Endothelial cell (in vitro differentiated cells): ENCODE results near the gene SLC25A34. TPM values are rescaled to one million over a fixed set of nuclear protein-coding genes. Genes with fewer than 3 reads are reported as not detected.

Experiments
- DNase-seq: peaks from one replicate; pipeline ENCODE4 v3.0.0; 2021; ENCODE audit warnings: low spot score
- H3K27ac Mint-ChIP-seq: one replicate; pipeline ENCODE4 v1.8.0; 2021; ENCODE audit warnings: mixed read lengths, inconsistent platforms; ENCODE audit not compliant: unreplicated experiment
- H3K27me3 Mint-ChIP-seq: one replicate; pipeline ENCODE4 v1.8.0; 2021; ENCODE audit warnings: mild to moderate bottlenecking, moderate library complexity, mixed read lengths, inconsistent platforms; ENCODE audit not compliant: unreplicated experiment
- H3K36me3 Mint-ChIP-seq: one replicate; pipeline ENCODE4 v1.8.0; 2021; ENCODE audit warnings: mild to moderate bottlenecking, low read depth, mixed read lengths, inconsistent platforms; ENCODE audit not compliant: unreplicated experiment
- H3K4me1 Mint-ChIP-seq: one replicate; pipeline ENCODE4 v1.8.0; 2021; ENCODE audit warnings: mild to moderate bottlenecking, mixed read lengths, inconsistent platforms; ENCODE audit not compliant: unreplicated experiment
- H3K4me3 Mint-ChIP-seq: one replicate; pipeline ENCODE4 v1.8.0; 2021; ENCODE audit warnings: mild to moderate bottlenecking, mixed read lengths, inconsistent platforms; ENCODE audit not compliant: unreplicated experiment
- H3K9me3 Mint-ChIP-seq: one replicate; pipeline ENCODE4 v1.8.0; 2021; ENCODE audit warnings: mixed read lengths, inconsistent platforms; ENCODE audit not compliant: unreplicated experiment
- long read RNA-seq: library from polyadenylated mRNA; unstranded; transcript quantifications from one replicate; pipeline ENCODE4 v2.0.0, GENCODE V29; 2020; ENCODE audit not compliant: unreplicated experiment
- total RNA-seq: library from RNA; stranded (reverse); fragmentation: NEBNext Ultra II Directional; extraction: Animal tissue kit (Norgen Biotek cat#: 25700); gene quantifications from one replicate; pipeline ENCODE4 v1.2.1, GENCODE V29; 2021; ENCODE audit not compliant: unreplicated experiment
- TF ChIP-seq, protein P1 (sequence below): fragments of 200-600 bp; sonication (generic); IDR thresholded peaks from one replicate; pipeline ENCODE4 v1.5.0; 2021; ENCODE audit warnings: antibody characterized with exemption; ENCODE audit not compliant: unreplicated experiment

SLC25A34 gene
- total RNA-seq, result 3.5 TPM
- long read RNA-seq, result 0 reads

DNA sequence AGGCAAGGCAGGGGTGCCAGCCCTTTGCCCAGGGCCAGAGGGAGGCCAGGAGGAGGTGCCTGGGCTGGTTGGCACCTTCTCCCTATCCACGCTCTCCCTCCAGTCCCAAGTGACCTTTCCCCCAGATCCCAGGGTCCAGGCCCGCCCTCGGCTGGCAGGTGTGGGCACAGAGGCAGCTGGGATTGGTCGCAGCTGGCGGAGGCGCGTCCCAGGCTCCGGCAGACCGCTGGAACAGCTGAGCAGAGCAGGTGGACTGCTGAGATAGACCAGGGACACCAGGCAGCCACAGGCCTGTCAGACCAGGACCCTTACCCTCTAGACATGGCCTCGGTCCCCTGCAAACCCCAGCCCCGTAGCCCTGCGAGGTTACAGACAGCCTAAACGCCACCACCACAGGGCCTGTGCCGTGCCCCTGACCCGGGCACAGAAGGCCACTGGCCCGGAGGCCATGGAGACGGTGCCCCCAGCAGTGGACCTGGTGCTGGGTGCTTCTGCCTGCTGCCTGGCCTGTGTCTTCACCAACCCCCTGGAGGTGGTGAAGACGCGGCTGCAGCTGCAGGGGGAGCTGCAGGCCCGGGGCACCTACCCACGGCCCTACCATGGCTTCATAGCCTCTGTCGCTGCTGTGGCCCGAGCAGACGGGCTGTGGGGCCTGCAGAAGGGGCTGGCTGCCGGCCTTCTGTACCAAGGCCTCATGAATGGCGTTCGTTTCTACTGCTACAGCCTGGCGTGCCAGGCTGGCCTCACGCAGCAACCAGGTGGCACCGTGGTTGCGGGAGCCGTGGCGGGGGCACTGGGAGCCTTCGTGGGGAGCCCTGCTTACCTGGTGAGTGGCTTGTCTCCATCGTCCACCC lies at the start of gene SLC25A34:
Gene SLC25A34, plus strand, starts transcription at position 221 of the 854 bp plus-strand sequence. Its CDS starts 228 bp downstream, at position 449.
- H3K27ac Mint-ChIP-seq, result no peak within 1 kb of the TSS
- TF ChIP-seq, protein P1, sequence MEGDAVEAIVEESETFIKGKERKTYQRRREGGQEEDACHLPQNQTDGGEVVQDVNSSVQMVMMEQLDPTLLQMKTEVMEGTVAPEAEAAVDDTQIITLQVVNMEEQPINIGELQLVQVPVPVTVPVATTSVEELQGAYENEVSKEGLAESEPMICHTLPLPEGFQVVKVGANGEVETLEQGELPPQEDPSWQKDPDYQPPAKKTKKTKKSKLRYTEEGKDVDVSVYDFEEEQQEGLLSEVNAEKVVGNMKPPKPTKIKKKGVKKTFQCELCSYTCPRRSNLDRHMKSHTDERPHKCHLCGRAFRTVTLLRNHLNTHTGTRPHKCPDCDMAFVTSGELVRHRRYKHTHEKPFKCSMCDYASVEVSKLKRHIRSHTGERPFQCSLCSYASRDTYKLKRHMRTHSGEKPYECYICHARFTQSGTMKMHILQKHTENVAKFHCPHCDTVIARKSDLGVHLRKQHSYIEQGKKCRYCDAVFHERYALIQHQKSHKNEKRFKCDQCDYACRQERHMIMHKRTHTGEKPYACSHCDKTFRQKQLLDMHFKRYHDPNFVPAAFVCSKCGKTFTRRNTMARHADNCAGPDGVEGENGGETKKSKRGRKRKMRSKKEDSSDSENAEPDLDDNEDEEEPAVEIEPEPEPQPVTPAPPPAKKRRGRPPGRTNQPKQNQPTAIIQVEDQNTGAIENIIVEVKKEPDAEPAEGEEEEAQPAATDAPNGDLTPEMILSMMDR, result no peak
- no peaks in the 10 kb centered on the region for H3K9me3 Mint-ChIP-seq
- no peaks in the 10 kb centered on the region for H3K4me1 Mint-ChIP-seq
- H3K4me3 Mint-ChIP-seq, result no peak within 1 kb of the TSS
- DNase-seq, result no peak
- peaks cover 10% of the 10 kb centered on the region for H3K36me3 Mint-ChIP-seq
- H3K27me3 Mint-ChIP-seq, result peaks cover 16% of the 10 kb centered on the region

DNA sequence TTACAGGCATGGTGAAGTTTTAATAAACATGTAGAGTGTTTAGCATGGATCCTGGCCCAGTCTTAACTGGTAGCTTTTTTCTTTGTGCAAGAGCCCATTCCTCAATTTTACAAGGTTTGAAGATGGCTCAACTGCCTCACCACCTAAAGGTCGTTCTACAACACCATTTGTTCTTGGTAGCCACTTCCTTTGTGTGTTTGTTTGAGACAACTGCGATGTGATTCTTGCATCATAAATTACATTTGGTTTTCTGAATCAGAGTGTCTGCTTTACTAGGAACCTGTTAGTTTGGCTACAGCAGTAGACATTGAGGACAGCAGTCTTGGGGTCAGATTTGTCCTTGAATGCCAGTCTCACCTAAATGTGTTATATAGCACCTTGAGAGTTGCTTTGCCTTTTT lies 48.6 kb upstream of the SLC25A34 start:
- Mint-ChIP-seq H3K36me3 (peaks cover 13% of the 10 kb centered on the region), H3K4me1 (peaks cover 24% of the 10 kb centered on the region), H3K9me3 (no peaks in the 10 kb centered on the region), H3K27ac (no peak overlapping the region), H3K27me3 (peaks cover 8% of the 10 kb centered on the region), H3K4me3 (no peak overlapping the region)
- DNase-seq, result no peak
- TF ChIP-seq, protein P1, result no peak

DNA sequence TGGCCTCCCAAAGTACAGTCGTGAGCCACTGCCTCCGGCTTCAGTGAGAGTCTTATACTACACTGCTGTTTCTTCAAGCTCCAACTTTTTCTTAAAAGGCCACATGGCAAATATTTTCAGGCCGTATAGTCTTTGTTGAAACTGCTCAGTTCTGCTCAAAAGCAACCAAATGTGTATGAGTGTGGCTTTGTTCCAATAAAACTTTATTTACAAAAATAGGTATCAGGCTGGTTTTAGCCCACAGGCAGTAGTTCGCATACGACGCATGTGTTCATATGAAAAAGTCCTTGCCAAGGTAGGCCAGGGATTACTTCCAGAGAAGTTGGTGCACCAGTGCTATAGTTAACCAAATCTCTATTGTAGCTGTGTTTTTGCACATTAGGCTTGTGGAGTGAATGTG lies 45.7 kb upstream of the SLC25A34 start:
- Mint-ChIP-seq H3K9me3 (no peaks in the 10 kb centered on the region), H3K4me1 (peaks cover 16% of the 10 kb centered on the region), H3K27me3 (peaks cover 1% of the 10 kb centered on the region), H3K4me3 (no peak overlapping the region), H3K36me3 (peaks cover 11% of the 10 kb centered on the region), H3K27ac (no peak overlapping the region)
- TF ChIP-seq, protein P1, result no peak
- no peak for DNase-seq

- Mint-ChIP-seq H3K27ac (no peak overlapping the region), H3K27me3 (peaks cover 1% of the 10 kb centered on the region), H3K36me3 (peaks cover 12% of the 10 kb centered on the region), H3K9me3 (no peaks in the 10 kb centered on the region), H3K4me1 (peaks cover 10% of the 10 kb centered on the region), H3K4me3 (no peak overlapping the region)
- TF ChIP-seq, protein P1, result no peak
- no peak for DNase-seq
Measured at GRCh38 chr1:15691434-15692032, 44.5 kb upstream of the SLC25A34 start.

DNA sequence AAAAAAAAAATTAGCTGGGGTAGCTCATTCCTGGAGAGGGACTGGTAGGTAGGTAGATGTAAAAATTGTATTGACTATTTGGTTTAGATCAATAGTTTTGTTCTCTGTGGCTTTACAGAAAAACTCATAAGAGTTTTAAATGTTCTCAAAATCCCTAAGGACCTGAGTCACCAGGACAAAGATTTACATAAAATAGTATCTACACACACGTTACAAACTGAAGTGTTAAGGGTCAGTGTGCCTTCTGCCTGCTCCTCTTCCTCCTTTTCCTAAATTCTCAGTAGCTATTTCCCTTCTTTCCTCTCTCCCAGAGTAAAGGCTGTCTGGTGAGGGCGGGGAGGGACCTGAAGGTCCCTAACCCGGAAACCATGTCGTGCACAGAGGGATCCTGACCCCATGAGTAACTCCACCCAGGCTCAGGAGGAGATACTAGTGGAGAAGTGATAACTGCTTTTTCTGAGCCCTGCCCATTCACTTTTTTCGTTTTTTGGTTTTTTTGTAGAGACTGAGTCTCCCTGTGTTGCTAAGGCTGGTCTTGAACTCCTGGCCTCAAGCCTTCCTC lies 43.9 kb upstream of the SLC25A34 start:
- Mint-ChIP-seq H3K27ac (peak overlapping the region; percentile 4), H3K27me3 (peaks cover 1% of the 10 kb centered on the region), H3K36me3 (peaks cover 13% of the 10 kb centered on the region), H3K4me1 (peaks cover 15% of the 10 kb centered on the region), H3K4me3 (no peak overlapping the region), H3K9me3 (no peaks in the 10 kb centered on the region)
- DNase-seq, result no peak
- TF ChIP-seq, protein P1, result no peak
